NCI-H460 (cell line): ENCODE measurements around the gene METRNL. TPM values are rescaled to one million over a fixed set of nuclear protein-coding genes. Genes with fewer than 3 reads are reported as not detected.
A peak's percentile ranks its signal among the peaks of the same experiment; 100 is the strongest.
"Not testable (repeated sequence)": the region's sequence is repeated elsewhere in the genome, so short reads cannot be mapped to it uniquely, and the experiment has no call there.

Experiments
- DNase-seq: peaks from one replicate; pipeline ENCODE4 v3.0.0-alpha.2; 2016; ENCODE audit warnings: low read depth; ENCODE audit errors: extremely low read depth
- total RNA-seq: library from RNA; depleted of rRNA; stranded (reverse); fragments of >200 nt; shearing (Covaris generic); gene quantifications from 2 replicates; pipeline ENCODE4 v1.2.3, GENCODE V29; 2014

Gene METRNL
- total RNA-seq, 1 experiment from 2014 or later = 23.7 TPM

- DNase-seq = no peak
Measured at GRCh38 chr17:83065660-83066542, 13.5 kb upstream of the METRNL start.

- DNase-seq = not testable (repeated sequence)
Measured at GRCh38 chr17:83066543-83066890, 12.9 kb upstream of the METRNL start.

GRCh38 chr17:83067071-83067717 is 12.2 kb upstream of the METRNL start:
- no peak for DNase-seq

GRCh38 chr17:83067718-83068261 is 11.6 kb upstream of the METRNL start:
- DNase-seq = no peak

- DNase-seq = no peak
Measured at GRCh38 chr17:83068641-83069570, 10.5 kb upstream of the METRNL start.

GRCh38 chr17:83069571-83069906 is 9.9 kb upstream of the METRNL start:
- no peak for DNase-seq

- DNase-seq = no peak
Measured at GRCh38 chr17:83069931-83070742, 9.3 kb upstream of the METRNL start.

GRCh38 chr17:83070800-83071341 is 8.5 kb upstream of the METRNL start:
- DNase-seq = no peak

- DNase-seq = no peak
Measured at GRCh38 chr17:83071365-83071764, 8.0 kb upstream of the METRNL start.

- no peak for DNase-seq
Measured at GRCh38 chr17:83071966-83072562, 7.3 kb upstream of the METRNL start.

GRCh38 chr17:83072600-83073358 is 6.6 kb upstream of the METRNL start:
- DNase-seq = no peak

- DNase-seq = no peak
Measured at GRCh38 chr17:83073389-83074063, 5.9 kb upstream of the METRNL start.

- no peak for DNase-seq
Measured at GRCh38 chr17:83074486-83075223, 4.8 kb upstream of the METRNL start.

GRCh38 chr17:83075270-83075880 is 4.0 kb upstream of the METRNL start:
- no peak for DNase-seq

GRCh38 chr17:83076938-83077337 is 2.5 kb upstream of the METRNL start:
- peak; percentile 17 for DNase-seq

- no peak for DNase-seq
Measured at GRCh38 chr17:83077411-83077810, 2.0 kb upstream of the METRNL start.

- DNase-seq = no peak
Measured at GRCh38 chr17:83077939-83078338, 1.5 kb upstream of the METRNL start.
